ENCODE measurements around the gene CXorf49.
"Not testable (repeated sequence)": the region's sequence is repeated elsewhere in the genome, so short reads cannot be mapped to it uniquely, and the experiment has no call there.

The CXorf49 gene

DNA sequence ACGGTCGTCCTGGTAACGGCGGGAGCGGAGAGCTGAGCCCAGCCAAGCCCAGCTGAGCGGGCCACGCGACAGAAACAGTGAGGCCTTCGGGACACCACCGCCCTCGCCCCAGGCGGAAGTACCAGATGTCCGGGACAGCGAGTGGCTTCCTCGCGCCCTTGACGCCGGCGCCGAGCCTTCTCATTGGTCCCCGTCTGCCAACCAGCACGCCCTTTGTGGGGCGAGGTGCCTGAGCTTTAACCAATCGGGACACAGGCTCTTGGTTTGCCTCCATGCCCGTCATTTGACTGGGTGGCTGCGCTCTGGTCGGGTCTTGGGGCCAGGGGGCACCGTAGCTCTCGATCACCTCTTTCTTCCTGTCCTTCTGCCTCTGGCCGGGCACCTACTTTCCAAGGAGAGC lies at the start of gene CXorf49:
CXorf49 (minus strand) TSS at position 101 of the 400 bp plus-strand sequence. CDS start 134 bp downstream, outside the sequence.
- not testable (repeated sequence) for DNase-seq (ENCODE audit: insufficient read length, low spot score)
- FAIRE-seq = peak; percentile 86

DNA sequence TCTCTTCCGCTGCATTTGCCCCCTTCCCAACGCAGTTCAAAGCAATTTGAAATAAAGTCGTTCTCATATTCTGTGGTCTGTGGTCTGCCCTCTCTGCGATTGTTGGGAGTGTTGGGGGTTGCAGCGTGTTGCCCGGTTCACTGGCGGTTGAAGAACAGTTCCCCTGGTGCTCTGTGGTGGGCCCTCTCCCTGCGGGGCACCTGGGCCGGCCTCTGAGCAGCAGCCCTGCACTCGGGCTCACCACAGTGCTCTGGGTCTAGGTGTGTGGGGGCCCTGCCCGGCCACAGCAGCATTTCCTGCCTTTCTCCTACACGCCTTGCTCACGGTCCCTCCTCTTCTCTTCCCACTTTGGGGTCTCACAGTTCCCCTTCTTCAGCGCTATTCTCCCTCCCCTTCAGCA lies 49.0 kb upstream of the CXorf49 start:
- DNase-seq (ENCODE audit: insufficient read length, low spot score) = not testable (repeated sequence)
- FAIRE-seq = peak; percentile 81

DNA sequence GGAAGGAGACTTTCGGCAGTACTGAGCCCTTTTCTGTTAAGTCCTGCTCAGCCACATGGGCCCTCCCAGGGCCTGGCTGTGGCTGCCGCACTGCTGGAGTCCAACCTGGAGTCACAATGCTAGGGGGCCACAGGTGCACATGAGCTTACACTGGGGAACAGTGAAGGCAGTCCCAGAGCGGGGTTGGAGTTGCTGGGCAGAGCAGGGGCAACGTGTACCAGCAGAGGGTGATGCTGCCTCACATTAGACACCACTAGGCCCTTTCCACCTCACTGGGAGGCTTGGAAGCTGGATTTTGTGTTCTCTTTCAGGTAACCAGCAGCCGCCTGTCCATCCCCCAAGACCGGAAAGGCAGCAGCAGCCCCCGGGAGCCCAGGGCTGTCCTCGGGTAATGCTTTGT lies 47.5 kb upstream of the CXorf49 start:
- not testable (repeated sequence) for FAIRE-seq; DNase-seq (ENCODE audit: insufficient read length, low spot score)

DNA sequence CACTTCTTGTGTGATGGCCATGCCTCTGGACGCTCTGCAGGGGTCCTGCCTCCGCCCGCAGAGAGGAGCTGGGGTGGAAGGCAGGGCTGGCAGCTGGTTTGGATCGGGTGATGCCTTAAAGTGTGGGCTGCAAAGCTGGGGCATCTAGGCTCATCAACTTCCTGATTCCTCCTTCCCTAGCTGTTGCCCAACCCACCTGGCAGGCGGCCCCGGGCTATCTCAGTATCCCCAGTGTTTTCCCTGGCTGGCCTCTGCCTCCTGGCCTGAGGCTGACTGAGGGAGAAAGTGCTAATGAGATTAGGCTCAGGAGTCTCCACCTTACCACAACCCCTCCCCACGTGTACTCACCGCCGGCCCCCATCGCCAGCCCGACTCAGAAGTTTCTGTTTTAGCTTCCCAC lies 46.7 kb upstream of the CXorf49 start:
- not testable (repeated sequence) for FAIRE-seq; DNase-seq (ENCODE audit: insufficient read length, low spot score)

DNA sequence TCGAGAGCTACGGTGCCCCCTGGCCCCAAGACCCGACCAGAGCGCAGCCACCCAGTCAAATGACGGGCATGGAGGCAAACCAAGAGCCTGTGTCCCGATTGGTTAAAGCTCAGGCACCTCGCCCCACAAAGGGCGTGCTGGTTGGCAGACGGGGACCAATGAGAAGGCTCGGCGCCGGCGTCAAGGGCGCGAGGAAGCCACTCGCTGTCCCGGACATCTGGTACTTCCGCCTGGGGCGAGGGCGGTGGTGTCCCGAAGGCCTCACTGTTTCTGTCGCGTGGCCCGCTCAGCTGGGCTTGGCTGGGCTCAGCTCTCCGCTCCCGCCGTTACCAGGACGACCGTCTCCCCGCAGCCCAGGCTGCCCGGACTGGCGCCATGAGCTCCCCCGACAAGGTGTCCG lies 45.0 kb upstream of the CXorf49 start, which contains the start of gene CXorf49B:
CXorf49B (plus strand) TSS at position 301 of the 400 bp plus-strand sequence; CDS start at position 376, 75 bp downstream.
- FAIRE-seq = not testable (repeated sequence)

DNA sequence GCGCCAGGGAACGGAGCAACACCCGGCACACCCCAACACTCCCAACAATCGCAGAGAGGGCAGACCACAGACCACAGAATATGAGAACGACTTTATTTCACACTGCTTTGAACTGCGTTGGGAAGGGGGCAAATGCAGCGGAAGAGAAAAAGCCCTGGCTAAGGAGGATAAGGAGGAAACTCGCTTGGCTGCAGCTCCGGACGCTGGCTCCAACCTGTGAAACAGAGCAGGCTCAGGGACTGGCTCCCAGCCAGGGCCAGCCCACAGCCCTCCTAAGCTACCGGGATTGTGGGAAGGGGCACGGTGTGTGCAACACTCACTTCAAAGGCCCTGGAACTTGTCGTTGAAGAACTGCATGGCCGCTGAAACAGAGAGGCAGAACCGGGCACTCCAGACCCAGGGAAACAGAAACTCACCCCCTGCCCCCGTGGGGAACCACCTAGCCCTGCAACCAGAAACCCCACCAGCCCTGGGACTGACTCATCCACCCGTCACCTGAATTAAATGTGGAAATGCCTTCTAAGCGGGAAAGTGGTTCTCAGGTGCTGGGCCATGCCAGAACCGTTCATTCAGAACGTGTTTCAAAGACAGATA lies 42.7 kb upstream of the CXorf49 start:
- peak; percentile 28 for FAIRE-seq
- not testable (repeated sequence) for DNase-seq (ENCODE audit: insufficient read length, low spot score)

More for the DNA sequence above, 45.0 kb upstream of the CXorf49 start, which contains the start of gene CXorf49B:
- DNase-seq (ENCODE audit: insufficient read length, low spot score) = not testable (repeated sequence)

DNA sequence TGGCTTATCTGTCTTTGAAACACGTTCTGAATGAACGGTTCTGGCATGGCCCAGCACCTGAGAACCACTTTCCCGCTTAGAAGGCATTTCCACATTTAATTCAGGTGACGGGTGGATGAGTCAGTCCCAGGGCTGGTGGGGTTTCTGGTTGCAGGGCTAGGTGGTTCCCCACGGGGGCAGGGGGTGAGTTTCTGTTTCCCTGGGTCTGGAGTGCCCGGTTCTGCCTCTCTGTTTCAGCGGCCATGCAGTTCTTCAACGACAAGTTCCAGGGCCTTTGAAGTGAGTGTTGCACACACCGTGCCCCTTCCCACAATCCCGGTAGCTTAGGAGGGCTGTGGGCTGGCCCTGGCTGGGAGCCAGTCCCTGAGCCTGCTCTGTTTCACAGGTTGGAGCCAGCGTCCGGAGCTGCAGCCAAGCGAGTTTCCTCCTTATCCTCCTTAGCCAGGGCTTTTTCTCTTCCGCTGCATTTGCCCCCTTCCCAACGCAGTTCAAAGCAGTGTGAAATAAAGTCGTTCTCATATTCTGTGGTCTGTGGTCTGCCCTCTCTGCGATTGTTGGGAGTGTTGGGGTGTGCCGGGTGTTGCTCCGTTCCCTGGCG lies 2.3 kb upstream of the CXorf49 start:
- not testable (repeated sequence) for DNase-seq (ENCODE audit: insufficient read length, low spot score); FAIRE-seq

DNA sequence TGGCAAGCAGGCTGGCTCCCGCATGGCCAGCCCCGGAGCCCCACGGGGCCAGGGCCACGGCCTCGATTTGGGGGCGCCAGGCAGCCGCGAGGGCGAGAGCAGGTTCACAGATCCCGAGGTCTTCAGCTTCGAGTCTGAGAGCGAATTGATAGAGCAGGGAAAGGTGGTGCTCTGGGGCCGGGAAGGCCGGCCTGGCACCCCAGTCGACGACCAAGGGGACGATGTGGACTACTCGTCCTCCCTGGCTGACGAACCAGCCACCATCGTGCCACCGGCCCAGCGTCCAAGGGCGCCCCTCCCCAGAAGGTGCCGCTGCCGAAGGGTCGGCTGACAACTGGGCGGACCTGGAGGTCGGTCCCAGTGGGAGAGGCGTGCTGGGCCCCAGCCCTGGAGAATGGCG lies 1.1 kb upstream of the CXorf49 start:
- DNase-seq (ENCODE audit: insufficient read length, low spot score); FAIRE-seq: not testable (repeated sequence)

DNA sequence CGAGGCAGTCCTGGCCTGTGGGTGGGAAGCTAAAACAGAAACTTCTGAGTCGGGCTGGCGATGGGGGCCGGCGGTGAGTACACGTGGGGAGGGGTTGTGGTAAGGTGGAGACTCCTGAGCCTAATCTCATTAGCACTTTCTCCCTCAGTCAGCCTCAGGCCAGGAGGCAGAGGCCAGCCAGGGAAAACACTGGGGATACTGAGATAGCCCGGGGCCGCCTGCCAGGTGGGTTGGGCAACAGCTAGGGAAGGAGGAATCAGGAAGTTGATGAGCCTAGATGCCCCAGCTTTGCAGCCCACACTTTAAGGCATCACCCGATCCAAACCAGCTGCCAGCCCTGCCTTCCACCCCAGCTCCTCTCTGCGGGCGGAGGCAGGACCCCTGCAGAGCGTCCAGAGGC lies 1.8 kb downstream of the CXorf49 start:
- not testable (repeated sequence) for DNase-seq (ENCODE audit: insufficient read length, low spot score)
- FAIRE-seq = peak; percentile 33

DNA sequence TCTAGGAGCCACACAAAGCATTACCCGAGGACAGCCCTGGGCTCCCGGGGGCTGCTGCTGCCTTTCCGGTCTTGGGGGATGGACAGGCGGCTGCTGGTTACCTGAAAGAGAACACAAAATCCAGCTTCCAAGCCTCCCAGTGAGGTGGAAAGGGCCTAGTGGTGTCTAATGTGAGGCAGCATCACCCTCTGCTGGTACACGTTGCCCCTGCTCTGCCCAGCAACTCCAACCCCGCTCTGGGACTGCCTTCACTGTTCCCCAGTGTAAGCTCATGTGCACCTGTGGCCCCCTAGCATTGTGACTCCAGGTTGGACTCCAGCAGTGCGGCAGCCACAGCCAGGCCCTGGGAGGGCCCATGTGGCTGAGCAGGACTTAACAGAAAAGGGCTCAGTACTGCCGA lies 2.5 kb downstream of the CXorf49 start:
- DNase-seq (ENCODE audit: insufficient read length, low spot score) = not testable (repeated sequence)
- peak; percentile 8 for FAIRE-seq

DNA sequence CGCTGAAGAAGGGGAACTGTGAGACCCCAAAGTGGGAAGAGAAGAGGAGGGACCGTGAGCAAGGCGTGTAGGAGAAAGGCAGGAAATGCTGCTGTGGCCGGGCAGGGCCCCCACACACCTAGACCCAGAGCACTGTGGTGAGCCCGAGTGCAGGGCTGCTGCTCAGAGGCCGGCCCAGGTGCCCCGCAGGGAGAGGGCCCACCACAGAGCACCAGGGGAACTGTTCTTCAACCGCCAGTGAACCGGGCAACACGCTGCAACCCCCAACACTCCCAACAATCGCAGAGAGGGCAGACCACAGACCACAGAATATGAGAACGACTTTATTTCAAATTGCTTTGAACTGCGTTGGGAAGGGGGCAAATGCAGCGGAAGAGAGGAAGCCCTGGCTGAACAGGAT lies 4.0 kb downstream of the CXorf49 start:
- DNase-seq (ENCODE audit: insufficient read length, low spot score); FAIRE-seq: not testable (repeated sequence)

DNA sequence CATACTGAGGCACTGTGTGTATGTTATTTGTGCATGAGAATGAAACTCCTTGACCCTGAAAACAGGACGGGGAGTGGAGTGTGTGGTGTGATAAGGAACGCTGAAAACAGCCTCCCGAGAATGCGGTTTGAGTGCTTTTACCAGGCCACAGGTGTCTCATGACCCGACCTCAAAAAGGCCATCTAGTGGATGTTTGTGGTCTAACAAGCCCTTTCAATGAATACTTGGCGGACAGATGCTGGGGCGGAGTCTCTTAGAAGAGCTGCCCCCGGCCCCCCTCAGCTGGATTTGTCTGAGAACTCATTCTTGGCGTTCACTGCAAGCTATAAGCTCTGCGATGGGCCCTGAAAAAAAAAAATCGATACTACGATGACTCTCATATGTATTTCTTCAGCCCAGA lies 15.2 kb downstream of the CXorf49 start:
- DNase-seq (ENCODE audit: insufficient read length, low spot score); FAIRE-seq: not testable (repeated sequence)

DNA sequence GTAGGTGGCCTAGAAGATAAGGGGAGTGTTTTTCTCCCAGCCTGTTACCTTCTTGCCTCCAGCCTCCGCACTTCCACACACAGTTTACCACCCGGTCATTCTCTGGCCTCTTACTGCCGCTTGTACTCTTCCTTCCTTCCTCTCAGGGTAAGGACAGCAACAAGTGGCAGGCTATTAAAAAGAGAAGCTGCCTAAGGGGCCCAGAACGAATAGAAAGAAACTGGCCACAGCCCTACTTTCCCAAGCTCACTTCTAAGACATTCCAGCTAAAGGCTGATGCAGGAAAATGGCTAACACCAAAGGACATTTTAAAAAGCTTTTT lies 19.1 kb downstream of the CXorf49 start:
- DNase-seq (ENCODE audit: insufficient read length, low spot score); FAIRE-seq: not testable (repeated sequence)

DNA sequence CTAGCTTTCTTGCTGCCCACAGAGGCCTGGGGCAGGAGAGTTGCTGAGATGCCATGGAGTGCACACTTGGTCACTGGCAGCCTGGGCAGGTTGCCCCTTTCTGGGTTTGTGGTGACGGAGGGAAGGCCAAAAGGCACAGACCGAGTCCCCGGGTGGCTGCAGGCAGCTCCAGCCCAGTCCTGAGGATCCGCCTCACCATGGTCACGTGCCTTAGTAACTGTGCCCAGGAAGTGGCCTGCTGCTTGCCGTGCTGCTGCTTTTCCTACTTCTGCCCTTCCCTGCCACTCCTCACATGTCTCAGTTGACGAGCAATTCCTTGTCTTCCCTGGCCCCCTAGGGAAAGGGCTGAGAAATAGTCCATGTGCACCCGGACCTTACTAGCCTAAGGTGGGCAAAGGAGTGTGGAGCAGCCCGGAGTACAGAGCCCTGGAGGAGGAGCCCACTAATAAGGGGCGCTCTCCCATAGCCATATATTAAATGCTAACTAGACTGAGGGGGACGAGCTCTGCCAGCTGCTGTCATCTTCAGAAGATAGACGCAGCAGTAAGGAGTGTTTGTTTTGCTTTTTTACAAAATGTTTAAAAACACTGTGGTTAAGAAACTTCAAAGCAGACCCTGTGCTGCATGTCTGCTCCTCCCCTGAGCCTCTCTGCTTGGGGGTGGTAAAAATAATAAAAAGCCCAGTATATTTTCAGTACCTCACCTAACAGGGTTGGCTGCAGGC lies 19.6 kb downstream of the CXorf49 start:
- not testable (repeated sequence) for DNase-seq (ENCODE audit: insufficient read length, low spot score)

DNA sequence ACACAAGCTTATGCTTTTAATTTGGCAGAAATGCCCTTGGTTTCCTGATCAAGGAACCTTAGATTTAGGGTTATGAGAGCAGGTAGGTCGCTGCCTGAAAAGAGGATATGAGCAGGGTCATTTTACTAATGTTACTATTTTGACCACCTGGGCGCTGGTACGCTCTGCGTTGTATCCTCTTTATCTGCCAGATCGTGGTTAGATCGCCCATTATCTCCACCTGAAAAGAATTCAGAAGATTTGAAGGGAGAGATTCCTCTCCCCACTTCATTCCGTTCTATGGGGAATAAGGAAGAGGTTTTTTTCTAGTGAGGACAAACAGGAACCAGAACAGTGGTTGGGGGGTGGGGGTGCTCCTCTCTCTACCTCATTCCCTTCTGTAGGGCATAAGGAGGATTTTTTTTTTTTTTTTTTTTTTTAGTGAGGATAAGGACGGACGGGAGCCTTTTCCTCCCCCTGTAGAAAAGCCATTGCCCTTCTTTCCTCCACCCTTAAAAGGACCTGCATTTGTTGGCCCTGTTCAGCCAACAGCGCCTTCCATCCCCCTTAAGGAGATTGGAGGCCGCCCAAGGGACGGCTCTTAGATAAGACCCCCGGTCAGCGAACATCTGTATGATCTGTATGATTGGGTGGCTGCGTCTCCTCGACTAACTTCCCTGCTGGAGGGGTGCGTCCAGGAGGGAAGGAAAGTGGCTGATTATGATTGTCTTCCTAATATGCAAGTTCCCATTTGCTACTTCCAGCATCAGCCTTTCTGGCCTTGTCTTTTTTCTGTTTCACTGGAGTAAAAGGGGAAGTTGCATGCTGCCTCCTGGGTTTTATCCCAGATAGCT lies 20.4 kb downstream of the CXorf49 start:
- FAIRE-seq; DNase-seq (ENCODE audit: insufficient read length, low spot score): not testable (repeated sequence)

More for the DNA sequence above, 19.6 kb downstream of the CXorf49 start:
- FAIRE-seq = not testable (repeated sequence)

DNA sequence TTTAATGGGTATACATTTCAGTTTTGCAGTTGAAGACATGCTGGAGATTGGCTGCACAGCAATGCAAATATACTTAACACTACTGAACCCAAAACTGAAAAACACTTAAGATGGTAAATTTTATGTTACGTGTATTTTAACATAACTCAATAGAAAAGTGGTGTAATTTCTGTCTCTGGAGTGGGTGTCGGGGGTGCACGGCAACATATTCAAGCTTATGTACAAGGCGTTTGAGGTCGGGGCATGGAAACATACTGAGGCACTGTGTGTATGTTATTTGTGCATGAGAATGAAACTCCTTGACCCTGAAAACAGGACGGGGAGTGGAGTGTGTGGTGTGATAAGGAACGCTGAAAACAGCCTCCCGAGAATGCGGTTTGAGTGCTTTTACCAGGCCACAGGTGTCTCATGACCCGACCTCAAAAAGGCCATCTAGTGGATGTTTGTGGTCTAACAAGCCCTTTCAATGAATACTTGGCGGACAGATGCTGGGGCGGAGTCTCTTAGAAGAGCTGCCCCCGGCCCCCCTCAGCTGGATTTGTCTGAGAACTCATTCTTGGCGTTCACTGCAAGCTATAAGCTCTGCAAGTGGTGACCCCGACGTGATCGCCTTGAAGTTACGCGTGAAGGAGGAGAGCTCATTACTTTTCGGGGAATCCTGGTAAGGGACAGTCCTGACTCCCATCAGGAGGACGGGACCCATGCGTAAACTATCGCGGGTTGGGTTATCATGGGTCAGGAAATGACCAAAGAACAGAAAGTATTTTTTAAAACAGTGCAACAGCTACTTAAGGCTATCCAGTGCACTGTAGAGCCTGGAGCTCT lies 21.2 kb downstream of the CXorf49 start:
- DNase-seq (ENCODE audit: insufficient read length, low spot score); FAIRE-seq: not testable (repeated sequence)

DNA sequence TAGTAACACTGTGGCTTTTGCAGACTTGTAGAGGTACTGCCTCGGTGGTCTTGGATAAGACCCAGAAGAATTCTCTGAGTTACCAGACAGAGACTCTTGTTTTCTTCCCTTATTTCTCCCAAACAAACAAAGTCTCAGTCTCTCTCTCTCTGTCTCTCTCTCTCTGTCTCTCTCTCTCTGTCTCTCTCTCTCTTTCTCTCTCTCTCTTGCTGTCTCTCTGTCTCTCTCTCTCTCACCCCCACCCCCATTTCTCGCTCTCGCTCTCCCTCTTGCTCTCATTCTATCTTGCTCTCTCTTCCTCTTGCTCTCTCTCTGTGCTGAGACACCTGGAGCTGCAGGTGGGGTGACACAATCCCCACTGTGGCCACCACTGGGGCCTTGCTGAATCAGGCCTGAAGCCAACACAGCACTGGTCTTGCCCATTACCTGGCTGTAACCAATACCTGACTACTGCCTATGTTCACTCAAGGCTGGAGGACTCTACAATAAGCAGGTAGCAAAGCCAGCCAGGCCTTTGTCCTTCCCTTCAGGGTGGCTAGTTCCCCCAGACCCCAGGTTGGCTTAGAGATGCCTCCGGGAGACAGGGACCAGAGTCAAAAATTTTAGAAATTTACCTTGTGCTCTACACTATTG lies 38.4 kb downstream of the CXorf49 start:
- no peak for DNase-seq (ENCODE audit: insufficient read length, low spot score)
- FAIRE-seq = no peak

DNA sequence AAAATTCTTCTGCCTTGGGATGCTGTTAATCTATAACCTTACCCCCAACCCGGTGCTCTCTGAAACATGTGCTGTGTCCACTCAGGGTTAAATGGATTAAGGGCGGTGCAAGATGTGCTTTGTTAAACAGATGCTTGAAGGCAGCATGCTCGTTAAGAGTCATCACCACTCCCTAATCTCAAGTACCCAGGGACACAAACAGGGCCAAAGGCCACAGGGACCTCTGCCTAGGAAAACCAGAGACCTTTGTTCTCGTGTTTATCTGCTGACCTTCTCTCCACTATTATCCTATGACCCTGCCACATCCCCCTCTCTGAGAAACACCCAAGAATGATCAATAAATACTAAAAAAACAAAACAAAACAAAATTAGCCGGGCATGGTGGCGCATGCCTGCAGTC lies 40.9 kb downstream of the CXorf49 start:
- not testable (repeated sequence) for FAIRE-seq; DNase-seq (ENCODE audit: insufficient read length, low spot score)
